Measurements from ENCODE around the gene ARID1A. TPM values are rescaled to one million over a fixed set of nuclear protein-coding genes. Genes with fewer than 3 reads are reported as not detected.

The ARID1A gene
- total RNA-seq, 4 donors from 2014 or later = 22.3 to 51.0 (median 35.0) TPM

GRCh38 chr1:26791148-26791547 lies 95.3 kb downstream of the ARID1A start:
- peaks cover 0 to 11% of the 10 kb centered on the region in 2 donors for H3K36me3 ChIP-seq
- H3K9me3 ChIP-seq = no peaks in the 10 kb centered on the region
- peak overlapping the region; percentile 34 to 97 (median 72) for H3K27ac ChIP-seq
- H3K4me3 ChIP-seq = no peak overlapping the region
- in situ Hi-C loops (cut with MboI; ENCODE audit: low sequenced_read_pairs in 4 of 4) (loop anchor here in 3 of 4 donors (5.0 to 10.0 kb wide), 3 partner anchors 116 to 189 kb away; no protein-coding TSS in a partner anchor), intact Hi-C loops (cut with DNase I; ENCODE audit: low total_unique reads) (no loop called here)
- no peak for ATAC-seq
- no peak for DNase-seq
- TF ChIP-seq POLR2A (IDR thresholded peaks at IDR 0.05) (no peak), CTCF (IDR thresholded peaks at IDR 0.05 in 4 of 5, conservative IDR thresholded peaks at IDR 0.05 in 1 of 5) (no peak)
- no peaks in the 10 kb centered on the region for H3K27me3 ChIP-seq
- H3K4me1 ChIP-seq = peaks cover 30 to 35% of the 10 kb centered on the region in 2 donors

GRCh38 chr1:26791626-26792025 lies 95.8 kb downstream of the ARID1A start:
- intact Hi-C loops (cut with DNase I; ENCODE audit: low total_unique reads) = no loop called here
- Histone ChIP-seq H3K36me3 (peaks cover 0 to 11% of the 10 kb centered on the region in 2 donors), H3K4me3 (no peak overlapping the region), H3K27ac (peak overlapping the region in 3 of 4 donors; percentile 51 to 97 (median 93)), H3K27me3 (no peaks in the 10 kb centered on the region), H3K4me1 (peaks cover 25 to 34% of the 10 kb centered on the region in 2 donors), H3K9me3 (no peaks in the 10 kb centered on the region)
- TF ChIP-seq POLR2A (IDR thresholded peaks at IDR 0.05) (no peak), CTCF (IDR thresholded peaks at IDR 0.05 in 4 of 5, conservative IDR thresholded peaks at IDR 0.05 in 1 of 5) (no peak)
- DNase-seq = no peak
- in situ Hi-C loops (cut with MboI; ENCODE audit: low sequenced_read_pairs in 4 of 4) = loop anchor here in 3 of 4 donors (5.0 to 10.0 kb wide), 3 partner anchors 117 to 189 kb away; no protein-coding TSS in a partner anchor
- no peak for ATAC-seq

DNA sequence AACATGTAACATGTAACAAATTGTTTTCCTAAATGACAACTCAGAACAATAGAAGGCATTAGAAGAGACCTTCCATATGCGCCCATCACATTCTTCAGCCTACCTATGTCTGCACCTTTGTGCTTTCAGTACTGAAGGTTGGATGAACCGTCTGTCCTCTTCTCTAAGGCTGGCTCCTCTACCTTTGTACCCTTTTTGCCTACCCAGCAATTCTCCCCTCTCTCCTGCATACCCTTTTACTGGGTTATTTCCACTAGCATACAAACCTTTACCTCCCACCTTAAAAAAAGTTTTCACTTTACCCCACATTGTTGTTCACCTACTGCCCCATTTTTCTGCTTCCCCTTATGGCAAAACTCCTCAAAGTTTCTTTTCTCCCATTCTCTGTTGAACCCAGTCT lies 97.1 kb downstream of the ARID1A start:
- Histone ChIP-seq H3K27me3 (no peaks in the 10 kb centered on the region), H3K4me3 (no peak overlapping the region), H3K4me1 (peaks cover 18 to 34% of the 10 kb centered on the region in 2 donors), H3K9me3 (no peaks in the 10 kb centered on the region), H3K27ac (no peak overlapping the region), H3K36me3 (peaks cover 0 to 11% of the 10 kb centered on the region in 2 donors)
- no peak for DNase-seq
- ATAC-seq = no peak
- in situ Hi-C loops (cut with MboI; ENCODE audit: low sequenced_read_pairs in 4 of 4) (loop anchor here in 3 of 4 donors (5.0 to 10.0 kb wide), 3 partner anchors 118 to 191 kb away; no protein-coding TSS in a partner anchor), intact Hi-C loops (cut with DNase I; ENCODE audit: low total_unique reads) (no loop called here)
- TF ChIP-seq POLR2A (IDR thresholded peaks at IDR 0.05) = no peak
- no peak for TF ChIP-seq CTCF (IDR thresholded peaks at IDR 0.05 in 4 of 5, conservative IDR thresholded peaks at IDR 0.05 in 1 of 5)

GRCh38 chr1:26794391-26794790 lies 98.6 kb downstream of the ARID1A start:
- intact Hi-C loops (cut with DNase I; ENCODE audit: low total_unique reads) (no loop called here), in situ Hi-C loops (cut with MboI; ENCODE audit: low sequenced_read_pairs in 4 of 4) (loop anchor here in 3 of 4 donors (5.0 to 10.0 kb wide), 3 partner anchors 120 to 192 kb away; no protein-coding TSS in a partner anchor)

More at GRCh38 chr1:26794391-26794790, 98.6 kb downstream of the ARID1A start:
- no peak for ATAC-seq
- Histone ChIP-seq H3K36me3 (peaks cover 0 to 11% of the 10 kb centered on the region in 2 donors), H3K27ac (no peak overlapping the region), H3K4me3 (no peak overlapping the region), H3K4me1 (peaks cover 25 to 47% of the 10 kb centered on the region in 2 donors), H3K27me3 (no peaks in the 10 kb centered on the region), H3K9me3 (no peaks in the 10 kb centered on the region)
- no peak for DNase-seq
- no peak for TF ChIP-seq CTCF (IDR thresholded peaks at IDR 0.05 in 4 of 5, conservative IDR thresholded peaks at IDR 0.05 in 1 of 5)
- TF ChIP-seq POLR2A (IDR thresholded peaks at IDR 0.05) = no peak

Measured in gastrocnemius medialis (tissue), 4 donors.